Measurements from ENCODE around the gene PLEKHM2.

- TF ChIP-seq CTCF (IDR thresholded peaks at IDR 0.05), result no peak
- no peak for TF ChIP-seq POLR2A (IDR thresholded peaks at IDR 0.05)
These were observed 29.9 kb upstream of the PLEKHM2 start for GRCh38 chr1:15654091-15654690.

Data from lower leg skin (tissue), 3 donors.